Ammon's horn (tissue), 1 donor: ENCODE measurements around the gene AQP12B.
"Not testable (repeated sequence)": the region's sequence is repeated elsewhere in the genome, so short reads cannot be mapped to it uniquely, and the experiment has no call there.

Source experiments
- DNase-seq: peaks from one replicate; pipeline ENCODE4 v3.0.0-alpha.2; 2016; ENCODE audit warnings: low spot score

AQP12B gene

GRCh38 chr2:240683329-240683979 is 769 bp upstream of the AQP12B start:
- not testable (repeated sequence) for DNase-seq

DNA sequence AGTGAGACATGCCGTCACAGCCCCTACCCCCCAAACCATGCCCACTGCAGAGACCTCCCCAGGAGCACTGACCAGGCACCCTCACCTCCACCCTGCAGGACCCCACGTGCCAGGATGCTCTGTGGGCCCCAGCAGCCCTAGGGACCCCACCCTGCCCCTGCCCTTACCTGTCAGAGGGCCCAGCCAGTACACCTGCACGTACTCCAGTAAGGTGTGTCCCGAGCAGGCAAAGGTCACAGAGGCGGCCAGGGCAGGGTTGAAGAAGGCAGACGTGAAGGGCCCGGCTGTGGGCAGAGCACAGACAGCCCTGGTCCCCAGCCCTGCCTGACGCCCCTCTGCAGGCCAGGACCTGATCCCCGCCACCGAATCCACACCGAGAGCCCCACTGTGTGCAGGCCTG is 2.5 kb downstream of the AQP12B start:
- not testable (repeated sequence) for DNase-seq

DNA sequence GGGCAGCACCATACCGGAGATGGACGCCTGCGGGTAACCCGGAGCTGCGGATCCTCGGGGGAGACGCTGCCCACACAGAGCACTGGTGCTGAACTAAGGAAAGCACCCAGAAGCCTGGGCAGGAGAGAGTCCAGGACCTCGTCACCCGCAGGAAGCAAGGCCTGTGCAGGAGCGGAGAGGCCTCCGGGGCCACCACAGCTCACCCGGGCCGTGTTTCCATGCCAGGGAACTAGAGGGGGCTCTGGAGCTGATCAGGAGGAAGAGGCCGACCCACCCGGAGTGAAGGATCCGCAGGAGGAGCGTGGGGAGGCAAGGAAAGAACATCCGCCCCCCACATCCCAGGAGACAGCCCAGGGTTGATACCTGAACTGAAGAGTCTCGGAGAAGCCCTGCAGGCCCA is 3.8 kb downstream of the AQP12B start:
- DNase-seq, result not testable (repeated sequence)

DNA sequence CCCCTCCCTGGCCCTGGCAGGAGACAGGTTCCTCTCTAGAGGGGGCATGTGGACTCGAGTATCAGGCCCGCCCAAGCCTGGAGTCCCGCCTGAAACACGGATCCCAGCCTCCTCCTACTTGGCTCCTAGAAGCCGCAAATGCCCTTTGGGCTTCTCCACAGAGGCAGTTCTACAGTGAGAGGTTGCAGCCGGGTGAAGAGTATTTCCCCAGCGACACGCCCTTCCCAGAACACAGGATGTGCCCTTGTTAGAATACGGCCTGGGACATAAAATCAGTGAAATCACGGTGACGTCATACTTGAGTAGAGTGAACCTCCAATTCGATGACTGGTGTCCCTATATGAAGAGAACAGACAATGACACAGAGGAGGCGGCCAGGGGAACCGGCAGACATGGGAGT is 4.6 kb downstream of the AQP12B start:
- DNase-seq, result not testable (repeated sequence)

DNA sequence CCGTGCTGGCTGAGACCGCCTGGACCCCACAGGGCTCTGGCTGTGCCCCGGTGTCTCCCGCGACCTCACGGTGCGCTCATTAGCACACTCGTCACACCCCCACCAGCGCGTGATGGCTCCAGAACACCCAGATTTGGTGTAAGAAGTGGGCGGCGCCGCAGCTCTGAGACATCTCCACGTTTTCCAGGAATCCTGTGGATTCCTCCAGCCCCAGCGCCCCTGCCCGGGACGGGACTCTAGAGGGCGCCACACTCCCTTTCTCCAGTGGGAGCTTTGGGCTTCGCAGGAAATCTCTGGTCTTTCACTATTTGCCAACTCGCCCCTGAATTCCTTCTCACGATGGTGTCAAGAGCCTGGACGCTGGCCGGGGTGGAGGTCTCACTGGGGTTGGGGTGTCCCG is 7.3 kb downstream of the AQP12B start:
- DNase-seq, result not testable (repeated sequence)

DNA sequence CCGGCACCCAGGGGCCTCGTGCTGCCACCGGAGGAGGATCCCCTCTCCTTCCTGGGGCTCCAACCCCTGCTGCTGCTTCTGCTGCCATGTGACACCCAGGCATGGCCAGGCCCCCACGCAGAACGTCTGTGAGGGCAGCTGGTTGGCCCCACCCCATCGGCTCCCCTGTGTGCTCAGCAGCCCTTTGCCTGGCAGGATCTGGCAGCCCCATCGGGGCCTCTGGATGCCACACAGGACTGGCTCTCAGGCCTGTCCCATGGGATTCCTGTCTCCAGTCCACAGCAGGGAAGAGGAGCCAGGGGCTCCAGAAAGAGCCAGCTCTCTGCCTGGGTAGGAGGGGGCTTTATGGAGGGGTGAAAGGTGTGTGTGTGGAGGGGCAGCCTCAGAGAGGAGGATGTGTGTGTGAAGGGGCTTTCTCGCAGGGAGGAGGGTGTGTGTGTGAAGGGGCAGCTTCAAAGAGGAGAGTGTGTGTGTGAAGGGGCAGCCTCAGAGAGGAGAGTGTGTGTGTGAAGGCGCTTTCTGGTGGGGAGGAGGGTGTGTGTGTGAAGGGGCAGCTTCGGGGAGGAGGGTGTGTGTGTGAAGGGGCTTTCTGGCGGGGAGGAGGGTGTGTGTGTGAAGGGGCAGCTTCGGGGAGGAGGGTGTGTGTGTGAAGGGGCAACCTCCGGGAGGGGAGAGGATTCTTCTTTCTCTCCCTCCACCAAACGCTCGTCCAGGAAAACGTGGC is 8.1 kb downstream of the AQP12B start:
- DNase-seq, result not testable (repeated sequence)

GRCh38 chr2:240672701-240673190 is 9.9 kb downstream of the AQP12B start:
- DNase-seq, result no peak

DNA sequence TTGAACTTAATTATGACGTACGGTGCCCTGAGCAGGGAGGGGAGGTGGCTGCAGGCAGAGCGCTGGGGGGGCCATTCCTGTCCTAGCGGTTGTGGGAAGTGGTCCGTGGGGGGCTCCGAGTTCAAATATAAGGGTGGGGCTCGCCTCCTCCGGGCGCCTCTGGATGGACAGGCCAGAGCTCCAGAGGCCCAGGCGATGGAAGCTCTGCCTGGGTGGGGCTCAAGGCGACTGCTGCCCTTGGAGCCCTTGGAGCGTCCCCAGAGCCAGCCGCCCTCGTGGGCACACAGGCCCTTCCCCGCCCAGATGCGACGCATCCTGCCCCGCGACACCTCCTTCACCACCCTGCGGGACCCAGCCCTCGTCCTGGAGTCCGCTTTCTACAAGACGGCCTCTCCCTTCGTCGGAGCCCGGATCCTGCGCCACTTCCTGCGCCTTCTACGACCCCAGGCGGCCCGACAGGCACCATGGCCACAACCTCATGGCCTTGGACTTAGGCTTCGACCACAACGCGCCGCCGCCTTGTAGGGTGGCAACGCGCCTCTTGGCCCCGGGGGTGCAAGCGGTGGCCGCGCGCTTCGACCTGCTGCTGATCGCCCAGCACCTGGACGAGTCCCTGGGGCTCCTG is 10.5 kb downstream of the AQP12B start:
- DNase-seq, result no peak

- no peak for DNase-seq
Observed at GRCh38 chr2:240670950-240671349, 11.7 kb downstream of the AQP12B start.

- DNase-seq, result no peak
Observed at GRCh38 chr2:240670402-240670801, 12.3 kb downstream of the AQP12B start.

GRCh38 chr2:240664622-240665021 is 18.1 kb downstream of the AQP12B start:
- DNase-seq, result no peak

GRCh38 chr2:240663546-240664190 is 19.0 kb downstream of the AQP12B start:
- no peak for DNase-seq

DNA sequence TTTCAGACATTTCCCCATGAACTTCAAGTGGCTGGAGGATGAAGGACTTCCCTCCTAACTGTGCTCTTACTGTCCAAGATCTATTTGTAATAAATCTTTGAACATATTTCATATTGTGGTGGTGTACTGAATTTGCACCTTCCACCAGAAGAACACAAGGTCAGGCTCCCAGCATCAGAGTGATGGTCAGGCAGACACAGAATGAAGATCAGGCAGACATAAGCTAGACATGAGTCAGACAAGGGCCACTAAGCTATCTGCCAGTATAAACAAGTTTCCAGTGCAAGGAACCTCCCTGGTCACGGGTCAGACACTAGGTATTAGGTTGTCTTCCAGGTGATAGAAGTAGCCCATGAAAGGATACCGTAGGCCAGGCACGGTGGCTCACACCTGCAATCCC is 20.0 kb downstream of the AQP12B start:
- DNase-seq, result no peak

- not testable (repeated sequence) for DNase-seq
Observed at GRCh38 chr2:240659883-240660282, 22.8 kb downstream of the AQP12B start.

DNA sequence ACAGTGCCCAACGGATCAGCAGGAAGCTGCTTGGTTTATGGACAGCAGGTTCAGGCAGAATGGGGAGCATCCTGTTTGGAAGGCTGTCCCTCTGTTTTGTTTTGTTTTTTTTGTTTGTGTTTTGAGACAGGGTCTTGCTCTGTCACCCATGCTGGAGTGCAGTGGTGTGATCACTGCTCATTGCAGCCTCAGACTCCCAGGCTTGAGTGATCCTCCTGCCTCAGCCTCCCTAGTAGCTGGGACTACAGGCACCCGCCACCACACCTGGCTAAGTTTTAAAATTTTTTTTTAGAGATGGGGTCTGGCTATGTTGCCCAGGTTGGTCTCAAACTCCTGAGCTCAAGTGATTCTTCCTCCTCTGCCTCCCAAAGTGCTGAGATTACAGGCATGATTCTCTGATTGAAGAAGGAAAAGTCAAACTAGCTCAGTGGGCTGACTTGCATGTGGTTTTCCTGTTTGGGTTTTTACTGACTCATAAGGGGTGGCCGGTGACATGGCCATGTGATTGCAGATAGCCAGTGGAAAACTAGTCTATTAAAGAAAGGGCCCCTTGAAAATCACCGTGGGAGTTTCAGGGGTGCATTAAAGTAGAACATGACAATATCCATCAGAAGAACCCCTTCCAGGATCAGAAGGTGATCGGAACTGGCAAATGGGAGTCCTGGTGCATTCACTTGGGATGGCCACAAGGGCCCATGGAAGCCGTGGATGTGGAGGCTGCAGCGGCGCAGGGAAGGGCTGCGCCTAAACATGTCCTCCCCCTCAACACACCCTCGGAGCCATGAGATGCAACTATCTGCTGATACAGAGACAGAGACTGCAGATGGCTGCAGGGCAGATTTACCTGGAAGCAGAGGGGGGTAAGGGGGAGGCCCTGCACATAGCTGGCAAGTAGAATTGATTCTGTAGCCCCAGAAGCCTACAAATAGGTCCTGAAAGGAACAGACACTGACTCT is 26.5 kb downstream of the AQP12B start:
- DNase-seq, result no peak

DNA sequence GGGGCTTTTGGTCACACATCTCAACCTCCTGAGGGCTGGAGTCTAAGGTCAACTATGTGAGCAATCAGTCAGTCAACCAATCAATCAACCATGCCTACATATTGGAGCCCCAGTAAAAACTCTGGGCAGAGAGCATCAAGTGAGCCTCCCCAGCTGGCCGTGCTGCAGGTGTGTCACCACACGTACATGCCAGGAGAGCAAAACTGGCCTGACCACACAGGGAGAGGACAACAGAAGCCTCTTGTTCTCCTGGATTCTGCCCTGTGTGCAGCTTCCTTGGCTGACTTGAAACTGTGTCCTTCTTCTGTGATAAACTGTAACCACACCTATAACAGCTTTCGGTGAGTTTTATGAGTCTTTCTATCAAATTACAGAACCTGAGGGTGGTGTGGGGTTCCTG is 31.5 kb downstream of the AQP12B start:
- no peak for DNase-seq

GRCh38 chr2:240650254-240650965 is 32.3 kb downstream of the AQP12B start:
- DNase-seq, result no peak

DNA sequence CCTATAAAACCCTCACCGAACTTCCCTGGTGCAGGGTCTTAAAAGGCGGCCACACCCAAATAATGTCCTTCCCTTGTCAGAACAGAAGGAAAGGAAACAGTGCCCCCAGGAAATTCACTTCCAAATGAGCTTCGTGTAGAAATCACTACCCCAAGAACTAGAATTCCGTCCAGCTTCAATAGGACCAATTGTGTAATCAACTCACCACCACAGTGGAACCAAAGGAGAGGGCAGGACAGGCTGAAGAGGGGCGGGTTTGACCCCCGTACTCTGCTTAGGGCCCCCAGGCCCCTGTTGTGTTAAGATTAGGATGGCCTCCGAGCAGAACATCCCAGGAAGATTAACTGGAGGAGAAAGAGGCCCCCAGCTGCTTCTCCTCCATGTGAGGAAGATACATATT is 33.4 kb downstream of the AQP12B start:
- DNase-seq, result no peak

- DNase-seq, result no peak
Observed at GRCh38 chr2:240648650-240649275, 33.9 kb downstream of the AQP12B start.

DNA sequence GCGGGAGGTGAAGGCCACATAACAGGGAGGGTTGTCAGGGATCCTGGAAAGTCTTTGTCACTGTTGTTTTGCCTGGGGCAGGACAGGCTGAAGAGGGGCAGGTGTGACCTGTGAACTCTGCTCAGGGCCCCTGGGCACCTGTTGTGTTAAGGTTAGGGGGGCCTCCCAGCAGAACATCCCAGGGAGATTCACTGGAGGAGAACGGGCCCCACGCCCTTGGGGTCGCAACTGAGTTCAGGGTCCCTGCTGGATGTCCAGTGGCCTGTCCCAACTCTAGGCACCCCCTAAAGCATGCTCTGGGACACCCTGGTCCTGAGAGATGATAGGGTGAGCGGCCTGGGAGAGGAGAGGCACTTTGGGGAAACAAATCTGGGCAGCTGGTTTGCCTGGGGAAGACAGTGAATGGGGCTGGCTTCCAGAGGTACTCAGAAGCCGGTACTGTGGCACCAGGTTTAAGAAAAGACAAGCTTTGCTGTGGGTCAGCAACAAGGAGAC is 34.5 kb downstream of the AQP12B start:
- DNase-seq, result no peak
